Karpas-422 (cell line): Measurements from ENCODE around the gene TBX1. TPM values are rescaled to one million over a fixed set of nuclear protein-coding genes. Genes with fewer than 3 reads are reported as not detected.

Experiments
- DNase-seq: peaks from one replicate; pipeline ENCODE4 v3.0.0-alpha.2; 2015
- H2AFZ ChIP-seq: fragments of 200-600 bp; sonication (generic); 2 replicates; pipeline ENCODE4 v1.6.1; 2014; ENCODE audit warnings: antibody characterized with exemption, low read length, mixed read lengths
- H3K27ac ChIP-seq: fragments of 200-600 bp; sonication (generic); 2 replicates; pipeline ENCODE4 v1.5.1; 2014; ENCODE audit warnings: mild to moderate bottlenecking, low read length, moderate library complexity
- H3K27me3 ChIP-seq: fragments of 200-600 bp; sonication (generic); 2 replicates; pipeline ENCODE4 v1.6.1; 2014; ENCODE audit warnings: low read length, mixed read lengths
- H3K36me3 ChIP-seq: fragments of 200-600 bp; sonication (generic); 2 replicates; pipeline ENCODE4 v1.6.1; 2014; ENCODE audit warnings: low read length, mixed read lengths; ENCODE audit not compliant: insufficient read depth
- H3K4me1 ChIP-seq: fragments of 200-600 bp; sonication (generic); 2 replicates; pipeline ENCODE4 v1.6.1; 2014; ENCODE audit warnings: mild to moderate bottlenecking, low read length, mixed read lengths
- H3K4me2 ChIP-seq: fragments of 200-600 bp; sonication (generic); 2 replicates; pipeline ENCODE4 v1.6.1; 2014; ENCODE audit warnings: low read length, low read depth, mild to moderate bottlenecking; ENCODE audit not compliant: poor library complexity, severe bottlenecking
- H3K4me3 ChIP-seq: fragments of 200-600 bp; sonication (generic); 2 replicates; pipeline ENCODE4 v1.5.1; 2014; ENCODE audit warnings: mild to moderate bottlenecking, antibody characterized with exemption, low read length, mixed read lengths
- H3K79me2 ChIP-seq: fragments of 200-600 bp; sonication (generic); 2 replicates; pipeline ENCODE4 v1.6.1; 2014; ENCODE audit warnings: mild to moderate bottlenecking, low read length, mixed read lengths
- H3K9ac ChIP-seq: fragments of 200-600 bp; sonication (generic); 2 replicates; pipeline ENCODE4 v1.6.0; 2014; ENCODE audit warnings: low read length
- H3K9me2 ChIP-seq: fragments of 200-600 bp; sonication (generic), shearing (Covaris generic); replicated peaks from 2 replicates; pipeline ENCODE4 v1.6.0; 2014; ENCODE audit warnings: mild to moderate bottlenecking, low read length, moderate library complexity; ENCODE audit not compliant: insufficient read depth
- H3K9me3 ChIP-seq: fragments of 300-700, 200-600 bp; sonication (generic); 2 replicates; pipeline ENCODE4 v1.6.1; 2014; ENCODE audit warnings: low read length, mixed read lengths
- H4K20me1 ChIP-seq: fragments of 200-600 bp; sonication (generic); 2 replicates; pipeline ENCODE4 v1.6.1; 2014; ENCODE audit warnings: mild to moderate bottlenecking, antibody characterized with exemption, low read length, low read depth; ENCODE audit not compliant: insufficient read depth
- total RNA-seq: library from RNA; depleted of rRNA; stranded (reverse); fragments of >200 nt; shearing (Covaris generic); gene quantifications from 2 replicates; pipeline ENCODE4 v1.2.3, GENCODE V29; 2014; ENCODE audit warnings: low replicate concordance

The TBX1 gene
- total RNA-seq, 1 experiment from 2014 or later, result not detected

DNA sequence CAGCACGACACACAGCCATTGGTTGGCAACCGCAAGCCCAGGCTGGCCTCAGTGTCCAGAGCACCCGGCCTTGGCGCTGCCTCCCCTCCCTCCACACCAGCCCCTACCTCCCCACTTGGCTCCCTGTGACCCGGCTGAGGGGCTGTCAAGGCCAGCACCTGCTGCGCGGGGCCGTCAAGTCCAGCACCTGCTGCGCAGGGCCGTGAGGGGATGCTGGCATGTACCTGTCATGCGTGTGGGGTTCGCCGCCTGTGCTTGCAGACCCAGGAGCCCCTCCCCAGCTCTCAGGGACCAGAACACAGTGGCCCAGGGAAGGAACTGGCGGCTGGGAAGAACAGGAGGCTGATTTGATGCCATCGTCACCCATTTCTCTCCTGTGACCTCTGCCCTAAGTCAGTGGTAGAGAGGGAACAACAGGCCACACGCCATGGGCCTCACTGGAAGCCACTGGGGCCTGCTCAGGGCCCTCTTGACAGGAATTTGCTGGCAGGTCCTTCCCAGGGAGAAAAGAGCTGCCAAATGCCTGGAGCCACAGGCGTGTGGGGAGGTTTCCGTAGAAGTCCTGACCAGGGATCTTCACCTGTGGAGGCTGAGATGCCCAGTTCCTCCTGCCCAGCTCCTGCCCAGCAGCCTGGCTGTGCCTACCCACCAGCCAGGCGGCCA is 37.6 kb downstream of the TBX1 start:
- Histone ChIP-seq H3K9me3 (no peaks in the 10 kb centered on the region), H3K27ac (no peak overlapping the region), H3K9me2 (no peaks in the 10 kb centered on the region), H3K79me2 (no peaks in the 10 kb centered on the region), H3K27me3 (no peaks in the 10 kb centered on the region), H3K4me1 (no peaks in the 10 kb centered on the region), H3K36me3 (no peaks in the 10 kb centered on the region), H3K9ac (no peak overlapping the region), H3K4me2 (no peak overlapping the region), H3K4me3 (no peak overlapping the region), H2AFZ (no peak overlapping the region), H4K20me1 (no peaks in the 10 kb centered on the region)
- no peak for DNase-seq

GRCh38 chr22:19798891-19799293 is 38.3 kb downstream of the TBX1 start:
- Histone ChIP-seq H3K36me3 (no peaks in the 10 kb centered on the region), H3K27ac (no peak overlapping the region), H3K4me1 (no peaks in the 10 kb centered on the region), H3K9ac (no peak overlapping the region), H4K20me1 (no peaks in the 10 kb centered on the region), H3K79me2 (no peaks in the 10 kb centered on the region), H3K4me3 (no peak overlapping the region), H3K27me3 (no peaks in the 10 kb centered on the region), H3K4me2 (no peak overlapping the region), H2AFZ (no peak overlapping the region), H3K9me3 (no peaks in the 10 kb centered on the region), H3K9me2 (no peaks in the 10 kb centered on the region)
- no peak for DNase-seq

DNA sequence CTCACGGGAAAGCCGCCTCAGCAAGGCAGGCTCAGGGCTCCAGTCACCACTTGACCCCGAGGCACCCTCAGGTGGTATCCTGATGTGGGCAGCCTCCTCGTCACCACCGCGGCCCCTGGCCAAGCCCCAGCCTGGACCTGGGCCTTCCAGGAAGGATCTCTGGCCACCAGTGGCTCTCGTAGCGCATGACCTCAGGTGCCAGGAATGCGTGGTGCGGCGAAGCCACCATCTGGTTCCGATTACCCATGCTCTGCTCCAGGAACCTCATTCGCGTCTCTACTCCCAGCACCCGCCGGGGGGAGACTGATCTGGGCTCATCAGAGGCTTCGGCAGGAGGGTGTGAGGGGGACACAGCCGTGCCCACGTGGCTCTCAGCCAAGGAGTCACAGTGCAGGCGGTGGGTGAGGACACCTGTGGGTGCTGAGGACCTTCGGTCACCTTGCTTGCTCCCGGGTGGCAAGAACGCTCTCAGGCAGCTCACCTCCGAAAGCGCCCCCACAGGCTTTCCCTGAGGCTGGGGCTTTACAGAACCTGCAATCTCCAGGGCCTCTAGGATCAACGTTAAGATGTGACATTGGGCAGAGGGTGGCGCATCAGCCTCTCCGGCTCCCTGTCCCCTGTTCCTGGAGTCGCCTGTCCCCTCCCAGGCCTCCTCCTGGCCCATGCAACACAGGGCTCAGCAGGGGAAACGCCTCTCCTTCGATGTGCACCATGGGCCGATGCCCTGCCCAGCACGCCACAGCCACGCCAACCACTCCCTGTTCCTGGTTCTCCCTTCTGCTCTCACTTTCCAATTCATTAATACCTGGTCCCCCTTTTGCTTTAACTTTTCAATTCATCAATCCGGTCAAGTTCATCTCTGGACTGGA is 39.0 kb downstream of the TBX1 start:
- H3K36me3 ChIP-seq, result no peaks in the 10 kb centered on the region
- no peaks in the 10 kb centered on the region for H3K79me2 ChIP-seq
- H3K9me2 ChIP-seq, result no peaks in the 10 kb centered on the region
- no peak overlapping the region for H3K4me3 ChIP-seq
- no peak overlapping the region for H3K9ac ChIP-seq
- no peak overlapping the region for H2AFZ ChIP-seq
- no peaks in the 10 kb centered on the region for H4K20me1 ChIP-seq
- no peaks in the 10 kb centered on the region for H3K9me3 ChIP-seq
- no peak overlapping the region for H3K27ac ChIP-seq
- DNase-seq, result no peak
- no peak overlapping the region for H3K4me2 ChIP-seq
- H3K27me3 ChIP-seq, result no peaks in the 10 kb centered on the region
- no peaks in the 10 kb centered on the region for H3K4me1 ChIP-seq

DNA sequence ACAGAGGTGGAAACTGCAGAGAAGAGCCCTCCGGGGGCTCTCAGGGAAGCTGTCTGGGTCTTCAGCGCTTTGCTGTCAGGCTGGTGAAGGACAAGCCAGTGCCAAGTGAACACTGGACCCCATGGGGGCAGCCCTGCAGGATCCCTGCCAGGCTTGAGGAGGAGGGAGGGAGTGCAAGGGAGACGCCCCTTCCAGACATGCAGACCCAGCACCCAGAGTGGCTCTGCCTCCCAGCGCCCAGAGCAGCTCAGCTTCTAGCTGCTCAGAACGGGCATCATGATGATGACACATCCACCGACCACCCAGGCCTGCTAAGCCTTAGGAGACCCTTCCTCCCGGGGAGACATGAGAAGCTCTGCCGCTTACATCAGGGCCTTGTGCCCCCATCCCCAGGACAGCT is 39.7 kb downstream of the TBX1 start:
- no peak for DNase-seq
- Histone ChIP-seq H3K9me3 (no peaks in the 10 kb centered on the region), H3K4me3 (no peak overlapping the region), H3K9ac (no peak overlapping the region), H3K79me2 (no peaks in the 10 kb centered on the region), H4K20me1 (no peaks in the 10 kb centered on the region), H2AFZ (no peak overlapping the region), H3K27ac (no peak overlapping the region), H3K4me2 (no peak overlapping the region), H3K9me2 (no peaks in the 10 kb centered on the region), H3K27me3 (no peaks in the 10 kb centered on the region), H3K36me3 (no peaks in the 10 kb centered on the region), H3K4me1 (no peaks in the 10 kb centered on the region)

- no peaks in the 10 kb centered on the region for H3K9me3 ChIP-seq
- no peak overlapping the region for H3K9ac ChIP-seq
- H3K27ac ChIP-seq, result no peak overlapping the region
- no peaks in the 10 kb centered on the region for H4K20me1 ChIP-seq
- DNase-seq, result no peak
- no peaks in the 10 kb centered on the region for H3K36me3 ChIP-seq
- H2AFZ ChIP-seq, result no peak overlapping the region
- H3K4me1 ChIP-seq, result no peaks in the 10 kb centered on the region
- no peak overlapping the region for H3K4me3 ChIP-seq
- H3K4me2 ChIP-seq, result no peak overlapping the region
- no peaks in the 10 kb centered on the region for H3K27me3 ChIP-seq
- H3K9me2 ChIP-seq, result no peaks in the 10 kb centered on the region
- no peaks in the 10 kb centered on the region for H3K79me2 ChIP-seq
These were observed 40.2 kb downstream of the TBX1 start for GRCh38 chr22:19800761-19801244.

- H3K4me1 ChIP-seq, result no peaks in the 10 kb centered on the region
- no peaks in the 10 kb centered on the region for H3K9me2 ChIP-seq
- no peak overlapping the region for H3K27ac ChIP-seq
- H3K4me2 ChIP-seq, result no peak overlapping the region
- H2AFZ ChIP-seq, result no peak overlapping the region
- H3K9ac ChIP-seq, result no peak overlapping the region
- H3K27me3 ChIP-seq, result no peaks in the 10 kb centered on the region
- no peaks in the 10 kb centered on the region for H3K9me3 ChIP-seq
- H3K79me2 ChIP-seq, result no peaks in the 10 kb centered on the region
- H4K20me1 ChIP-seq, result no peaks in the 10 kb centered on the region
- H3K36me3 ChIP-seq, result no peaks in the 10 kb centered on the region
- no peak for DNase-seq
- no peak overlapping the region for H3K4me3 ChIP-seq
These were observed 40.9 kb downstream of the TBX1 start for GRCh38 chr22:19801340-19802000.

DNA sequence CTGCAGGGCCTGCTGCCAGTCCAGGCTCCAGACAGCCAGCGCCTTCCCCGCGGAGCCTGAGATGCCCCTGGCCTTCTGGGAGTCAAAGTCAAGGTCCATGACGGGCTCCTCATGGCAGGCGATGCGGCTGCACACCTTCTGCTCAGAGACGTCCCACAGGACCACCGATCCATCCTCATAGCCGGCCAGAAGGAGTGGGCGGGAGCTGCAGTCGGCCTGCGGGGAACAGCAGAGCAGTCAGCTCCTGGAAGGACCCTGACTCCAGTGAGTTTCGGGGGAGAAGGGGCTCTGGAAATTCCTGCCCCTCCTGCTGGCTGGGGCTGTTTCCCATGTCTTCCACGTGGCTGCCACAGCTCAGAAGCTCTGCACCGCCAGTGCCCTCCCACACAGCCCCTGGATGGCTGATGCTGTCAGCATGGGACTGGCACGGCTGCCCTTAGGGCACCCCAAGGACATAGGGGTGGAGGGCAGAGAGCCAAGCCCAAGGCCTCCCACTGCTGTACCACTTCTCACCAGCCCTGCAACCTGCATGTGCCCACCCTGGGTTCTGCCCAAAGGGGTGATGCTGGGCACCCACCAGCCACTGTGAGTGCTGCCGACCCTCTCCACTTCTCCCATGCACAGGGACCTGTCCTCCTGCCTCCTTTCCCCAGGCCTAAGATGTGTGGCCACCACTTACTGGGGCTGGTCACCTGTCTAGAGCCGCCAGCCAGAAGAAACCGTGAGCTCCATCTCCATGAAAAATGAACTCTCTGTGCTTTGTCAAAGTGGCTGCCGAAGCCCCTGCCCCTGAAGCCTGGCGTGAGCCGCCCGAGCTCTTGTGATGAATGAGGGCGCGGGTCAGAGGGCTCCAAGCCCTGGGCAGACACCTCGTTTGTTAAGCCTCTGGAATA is 41.7 kb downstream of the TBX1 start:
- H3K27ac ChIP-seq, result no peak overlapping the region
- no peak overlapping the region for H3K9ac ChIP-seq
- no peak overlapping the region for H2AFZ ChIP-seq
- no peaks in the 10 kb centered on the region for H4K20me1 ChIP-seq
- no peaks in the 10 kb centered on the region for H3K79me2 ChIP-seq
- no peak overlapping the region for H3K4me3 ChIP-seq
- H3K9me3 ChIP-seq, result no peaks in the 10 kb centered on the region
- no peaks in the 10 kb centered on the region for H3K27me3 ChIP-seq
- no peak overlapping the region for H3K4me2 ChIP-seq
- no peaks in the 10 kb centered on the region for H3K36me3 ChIP-seq
- no peaks in the 10 kb centered on the region for H3K9me2 ChIP-seq
- H3K4me1 ChIP-seq, result no peaks in the 10 kb centered on the region
- no peak for DNase-seq
